Measurements from ENCODE around the gene CCDC158. TPM values are rescaled to one million over a fixed set of nuclear protein-coding genes. Genes with fewer than 3 reads are reported as not detected.

The CCDC158 gene
- total RNA-seq, 1 donor from 2014 or later: 1.1 TPM

- H3K27me3 ChIP-seq: no peaks in the 10 kb centered on the region
- no peaks in the 10 kb centered on the region for H3K4me1 ChIP-seq
- no peaks in the 10 kb centered on the region for H3K9me3 ChIP-seq
- no peak for DNase-seq (ENCODE audit: low spot score in 2 of 2)
- H3K4me3 ChIP-seq: no peak overlapping the region
- no peaks in the 10 kb centered on the region for H3K36me3 ChIP-seq
- intact Hi-C loops (cut with DNase I): no loop called here
- TF ChIP-seq CTCF (IDR thresholded peaks at IDR 0.05): no peak
- no peak overlapping the region for H3K27ac ChIP-seq
Measured at GRCh38 chr4:76406081-76406480, 14.9 kb downstream of the CCDC158 start.

- H3K27ac ChIP-seq: no peak overlapping the region
- intact Hi-C loops (cut with DNase I): no loop called here
- TF ChIP-seq CTCF (IDR thresholded peaks at IDR 0.05): no peak
- H3K4me1 ChIP-seq: no peaks in the 10 kb centered on the region
- H3K9me3 ChIP-seq: no peaks in the 10 kb centered on the region
- no peak for DNase-seq (ENCODE audit: low spot score in 2 of 2)
- H3K4me3 ChIP-seq: no peak overlapping the region
- H3K27me3 ChIP-seq: no peaks in the 10 kb centered on the region
- no peaks in the 10 kb centered on the region for H3K36me3 ChIP-seq
Measured at GRCh38 chr4:76401654-76402053, 19.3 kb downstream of the CCDC158 start.

- no peaks in the 10 kb centered on the region for H3K36me3 ChIP-seq
- peaks cover 0 to 24% of the 10 kb centered on the region in 2 donors for H3K9me3 ChIP-seq
- no peak for DNase-seq (ENCODE audit: low spot score in 2 of 2)
- H3K27ac ChIP-seq: no peak overlapping the region
- H3K4me3 ChIP-seq: no peak overlapping the region
- no peak for TF ChIP-seq CTCF (IDR thresholded peaks at IDR 0.05)
- H3K4me1 ChIP-seq: no peaks in the 10 kb centered on the region
- intact Hi-C loops (cut with DNase I): no loop called here
- H3K27me3 ChIP-seq: no peaks in the 10 kb centered on the region
Measured at GRCh38 chr4:76388160-76388908, 32.6 kb downstream of the CCDC158 start.

- H3K4me3 ChIP-seq: no peak overlapping the region
- intact Hi-C loops (cut with DNase I): no loop called here
- H3K4me1 ChIP-seq: no peaks in the 10 kb centered on the region
- H3K27ac ChIP-seq: no peak overlapping the region
- TF ChIP-seq CTCF (IDR thresholded peaks at IDR 0.05): no peak
- H3K27me3 ChIP-seq: no peaks in the 10 kb centered on the region
- H3K36me3 ChIP-seq: no peaks in the 10 kb centered on the region
- H3K9me3 ChIP-seq: peaks cover 0 to 24% of the 10 kb centered on the region in 2 donors
- no peak for DNase-seq (ENCODE audit: low spot score in 2 of 2)
Measured at GRCh38 chr4:76386566-76387305, 34.2 kb downstream of the CCDC158 start.

- Histone ChIP-seq H3K36me3 (no peaks in the 10 kb centered on the region), H3K4me1 (no peaks in the 10 kb centered on the region), H3K9me3 (peaks cover 0 to 21% of the 10 kb centered on the region in 2 donors), H3K27me3 (no peaks in the 10 kb centered on the region), H3K27ac (no peak overlapping the region), H3K4me3 (no peak overlapping the region)
- DNase-seq (ENCODE audit: low spot score in 2 of 2): no peak
- no peak for TF ChIP-seq CTCF (IDR thresholded peaks at IDR 0.05)
- intact Hi-C loops (cut with DNase I): no loop called here
Measured at GRCh38 chr4:76385974-76386373, 35.0 kb downstream of the CCDC158 start.
